Adrenal gland (tissue), 5 donors: ENCODE data around the gene CAVIN1.

Source experiments
- CTCF ChIP-seq, 6 experiments: fragments of 450-650 bp in 4 of 6; fragments of 200-600 bp in 2 of 6; sonication (generic) in 1 of 6; IDR thresholded peaks; 1 replicate in 5 of 6; 2 replicates in 1 of 6; pipeline versions ENCODE4 v1.5.1 to v1.8.0; 2016 to 2021; ENCODE audit warnings: antibody characterized with exemption in 6 of 6, mild to moderate bottlenecking in 2 of 6, moderate library complexity in 1 of 6
- POLR2A ChIP-seq, 2 donors: fragments of 450-650 bp; IDR thresholded peaks; one replicate each; pipeline ENCODE4 v1.6.1; 2017; ENCODE audit warnings: antibody characterized with exemption in 2 of 2, mild to moderate bottlenecking in 2 of 2, moderate library complexity in 1 of 2
- donor health status: DM: no; HTN: no; CAD: no.

GRCh38 chr17:42402117-42402516 is 20.9 kb downstream of the CAVIN1 start:
- TF ChIP-seq POLR2A (IDR thresholded peaks at IDR 0.05) (no peak), CTCF (IDR thresholded peaks at IDR 0.05) (no peak)
